ENCODE results near the gene KRTAP2-2.
"Not testable (repeated sequence)": the region's sequence is repeated elsewhere in the genome, so short reads cannot be mapped to it uniquely, and the experiment has no call there.

KRTAP2-2 gene

GRCh38 chr17:41052566-41052965 is 2.5 kb downstream of the KRTAP2-2 start:
- no peak for DNase-seq (ENCODE audit: low read depth, low spot score)
- H3K36me3 ChIP-seq (ENCODE audit: insufficient read depth, insufficient read length, low read length), result no peaks in the 10 kb centered on the region
- H3K4me1 ChIP-seq (ENCODE audit: insufficient read depth, insufficient read length), result no peaks in the 10 kb centered on the region
- no peak overlapping the region for H3K9ac ChIP-seq (ENCODE audit: insufficient read length, low read depth)
- no peaks in the 10 kb centered on the region for H3K9me3 ChIP-seq (ENCODE audit: insufficient read depth, low read length)
- H3K4me3 ChIP-seq (ENCODE audit: insufficient read length, low read depth), result no peak overlapping the region
- TF ChIP-seq SUZ12 (IDR thresholded peaks at IDR 0.05; ENCODE audit: extremely low read depth, insufficient read depth, insufficient read length), result no peak
- no peak for TF ChIP-seq ZNF274 (IDR thresholded peaks at IDR 0.05; ENCODE audit: low read depth, low read length)
- no peak for TF ChIP-seq YY1 (IDR thresholded peaks at IDR 0.05; ENCODE audit: insufficient read depth, insufficient read length)
- H3K27me3 ChIP-seq (ENCODE audit: insufficient read depth, insufficient read length), result no peaks in the 10 kb centered on the region

GRCh38 chr17:41049110-41049509 is 5.9 kb downstream of the KRTAP2-2 start:
- TF ChIP-seq YY1 (IDR thresholded peaks at IDR 0.05; ENCODE audit: insufficient read depth, insufficient read length) (no peak), ZNF274 (IDR thresholded peaks at IDR 0.05; ENCODE audit: low read depth, low read length) (no peak), SUZ12 (IDR thresholded peaks at IDR 0.05; ENCODE audit: extremely low read depth, insufficient read depth, insufficient read length) (no peak)
- no peaks in the 10 kb centered on the region for H3K9me3 ChIP-seq (ENCODE audit: insufficient read depth, low read length)
- no peak overlapping the region for H3K9ac ChIP-seq (ENCODE audit: insufficient read length, low read depth)
- no peak for DNase-seq (ENCODE audit: low read depth, low spot score)
- H3K4me1 ChIP-seq (ENCODE audit: insufficient read depth, insufficient read length), result no peaks in the 10 kb centered on the region
- no peaks in the 10 kb centered on the region for H3K27me3 ChIP-seq (ENCODE audit: insufficient read depth, insufficient read length)
- no peaks in the 10 kb centered on the region for H3K36me3 ChIP-seq (ENCODE audit: insufficient read depth, insufficient read length, low read length)
- H3K4me3 ChIP-seq (ENCODE audit: insufficient read length, low read depth), result no peak overlapping the region

DNA sequence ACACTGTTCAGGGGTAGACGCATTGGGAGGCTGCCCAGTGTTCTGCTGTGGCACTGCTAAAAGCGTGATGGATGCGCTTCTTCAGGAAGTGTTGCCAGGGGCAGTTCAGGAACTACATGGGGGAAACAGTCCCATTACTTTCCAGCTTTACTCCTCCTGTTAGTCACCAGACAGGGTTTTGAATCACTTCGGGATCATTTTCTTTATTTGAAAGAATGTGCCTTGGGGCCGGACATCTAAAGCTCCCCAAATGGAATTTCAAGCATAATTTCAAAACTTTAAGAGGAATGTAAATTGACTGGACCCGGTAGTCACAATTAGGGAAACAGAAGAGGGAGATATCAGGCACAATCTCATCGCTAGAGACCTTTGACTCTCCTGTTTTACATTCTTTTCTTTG is 6.6 kb downstream of the KRTAP2-2 start:
- no peak for TF ChIP-seq SUZ12 (IDR thresholded peaks at IDR 0.05; ENCODE audit: extremely low read depth, insufficient read depth, insufficient read length)
- DNase-seq (ENCODE audit: low read depth, low spot score), result no peak
- Histone ChIP-seq H3K9me3 (ENCODE audit: insufficient read depth, low read length) (peaks cover under 1% of the 10 kb centered on the region; the same call in 1 of the 2 replicates), H3K27me3 (ENCODE audit: insufficient read depth, insufficient read length) (no peaks in the 10 kb centered on the region), H3K9ac (ENCODE audit: insufficient read length, low read depth) (no peak overlapping the region), H3K4me3 (ENCODE audit: insufficient read length, low read depth) (no peak overlapping the region), H3K36me3 (ENCODE audit: insufficient read depth, insufficient read length, low read length) (no peaks in the 10 kb centered on the region), H3K4me1 (ENCODE audit: insufficient read depth, insufficient read length) (no peaks in the 10 kb centered on the region)

- H3K9me3 ChIP-seq (ENCODE audit: insufficient read depth, low read length); DNase-seq (ENCODE audit: low read depth, low spot score); H3K36me3 ChIP-seq (ENCODE audit: insufficient read depth, insufficient read length, low read length); H3K4me1 ChIP-seq (ENCODE audit: insufficient read depth, insufficient read length); H3K4me3 ChIP-seq (ENCODE audit: insufficient read length, low read depth); H3K9ac ChIP-seq (ENCODE audit: insufficient read length, low read depth); H3K27me3 ChIP-seq (ENCODE audit: insufficient read depth, insufficient read length): not testable (repeated sequence)
Observed at GRCh38 chr17:41046735-41047465, 8.1 kb downstream of the KRTAP2-2 start, which contains the start of gene KRTAP2-1. Gene KRTAP2-1 (minus strand): TSS chr17:41047316. CDS start chr17:41047267, 49 bp downstream.

GRCh38 chr17:41042953-41043352 is 12.1 kb downstream of the KRTAP2-2 start:
- H3K9me3 ChIP-seq (ENCODE audit: insufficient read depth, low read length), result peaks cover 8% of the 10 kb centered on the region
- H3K4me3 ChIP-seq (ENCODE audit: insufficient read length, low read depth), result no peak overlapping the region
- H3K36me3 ChIP-seq (ENCODE audit: insufficient read depth, insufficient read length, low read length), result no peaks in the 10 kb centered on the region
- no peak for DNase-seq (ENCODE audit: low read depth, low spot score)
- no peaks in the 10 kb centered on the region for H3K27me3 ChIP-seq (ENCODE audit: insufficient read depth, insufficient read length)
- TF ChIP-seq YY1 (IDR thresholded peaks at IDR 0.05; ENCODE audit: insufficient read depth, insufficient read length) (no peak), ZNF274 (IDR thresholded peaks at IDR 0.05; ENCODE audit: low read depth, low read length) (no peak), SUZ12 (IDR thresholded peaks at IDR 0.05; ENCODE audit: extremely low read depth, insufficient read depth, insufficient read length) (no peak)
- H3K9ac ChIP-seq (ENCODE audit: insufficient read length, low read depth), result no peak overlapping the region
- no peaks in the 10 kb centered on the region for H3K4me1 ChIP-seq (ENCODE audit: insufficient read depth, insufficient read length)

DNA sequence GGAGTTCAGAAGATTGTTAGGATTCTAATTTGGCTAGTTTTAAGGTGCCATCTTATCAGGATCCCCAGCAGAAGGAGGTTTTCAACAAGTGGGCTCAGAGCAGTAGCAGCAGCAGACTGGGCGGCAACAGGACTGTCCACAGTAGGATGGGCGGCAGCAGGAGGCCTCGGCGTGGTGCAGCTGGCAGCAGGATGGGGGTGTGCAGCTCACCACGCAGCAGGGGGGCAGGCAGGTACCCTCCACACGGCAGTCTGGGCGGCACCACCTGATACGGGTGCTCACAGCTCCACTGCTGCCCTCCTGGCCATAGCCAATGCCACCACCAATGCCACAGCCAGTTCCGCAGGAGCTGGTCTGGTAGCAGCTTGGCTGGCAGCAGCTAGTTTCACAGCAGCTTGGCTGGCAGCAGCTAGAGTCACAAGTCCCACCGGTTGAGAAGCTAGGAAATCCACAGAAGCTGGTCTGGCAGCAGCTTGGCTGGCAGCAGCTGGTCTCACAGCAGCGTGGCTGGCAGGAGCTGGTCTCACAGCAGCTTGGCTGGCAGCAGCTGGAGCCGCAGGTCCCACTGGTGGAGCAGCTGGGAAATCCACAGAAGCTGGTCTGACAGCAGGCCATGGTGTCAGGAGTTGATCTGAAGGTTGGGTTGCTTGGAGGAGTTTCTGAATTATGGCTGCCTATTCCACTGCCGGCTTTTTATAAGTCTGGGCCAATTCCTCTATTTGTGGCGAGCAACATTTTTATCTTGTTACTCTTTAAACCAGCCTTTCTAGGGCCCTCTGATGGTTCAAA is 14.1 kb downstream of the KRTAP2-2 start, which contains the start of gene KRTAP1-1:
TSS of gene KRTAP1-1 (minus strand) at position 668 of the 789 bp plus-strand sequence. CDS start at position 615, 53 bp downstream.
- not testable (repeated sequence) for H3K36me3 ChIP-seq (ENCODE audit: insufficient read depth, insufficient read length, low read length); DNase-seq (ENCODE audit: low read depth, low spot score); H3K9ac ChIP-seq (ENCODE audit: insufficient read length, low read depth); H3K9me3 ChIP-seq (ENCODE audit: insufficient read depth, low read length); H3K4me3 ChIP-seq (ENCODE audit: insufficient read length, low read depth); H3K4me1 ChIP-seq (ENCODE audit: insufficient read depth, insufficient read length); H3K27me3 ChIP-seq (ENCODE audit: insufficient read depth, insufficient read length)

DNA sequence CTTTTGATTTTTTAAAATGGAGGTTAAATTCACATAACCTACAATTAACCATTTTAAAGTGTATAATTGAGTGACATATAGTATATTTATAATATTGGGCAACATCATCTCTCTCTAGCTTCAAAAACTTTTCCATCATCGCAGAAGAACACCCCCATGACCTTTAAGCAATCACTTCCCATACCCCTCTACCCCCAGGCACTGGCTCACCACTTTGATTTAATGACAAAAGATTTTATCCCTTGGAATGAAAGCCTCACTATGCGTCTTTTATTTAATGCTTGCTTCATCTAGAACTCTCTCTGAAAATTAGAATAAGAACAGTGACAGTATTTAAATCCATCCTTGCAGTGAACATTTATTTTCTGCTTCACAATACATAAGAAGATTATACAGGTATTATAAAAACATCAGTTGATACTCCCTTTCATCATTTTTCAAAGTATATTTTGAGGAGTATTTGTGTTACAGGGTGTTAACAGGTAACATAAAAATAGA is 17.1 kb downstream of the KRTAP2-2 start:
- Histone ChIP-seq H3K9me3 (ENCODE audit: insufficient read depth, low read length) (peaks cover 2% of the 10 kb centered on the region), H3K9ac (ENCODE audit: insufficient read length, low read depth) (no peak overlapping the region), H3K27me3 (ENCODE audit: insufficient read depth, insufficient read length) (no peaks in the 10 kb centered on the region), H3K4me1 (ENCODE audit: insufficient read depth, insufficient read length) (no peaks in the 10 kb centered on the region), H3K36me3 (ENCODE audit: insufficient read depth, insufficient read length, low read length) (no peaks in the 10 kb centered on the region), H3K4me3 (ENCODE audit: insufficient read length, low read depth) (no peak overlapping the region)
- DNase-seq (ENCODE audit: low read depth, low spot score), result no peak
- TF ChIP-seq YY1 (IDR thresholded peaks at IDR 0.05; ENCODE audit: insufficient read depth, insufficient read length) (no peak), SUZ12 (IDR thresholded peaks at IDR 0.05; ENCODE audit: extremely low read depth, insufficient read depth, insufficient read length) (no peak), ZNF274 (IDR thresholded peaks at IDR 0.05; ENCODE audit: low read depth, low read length) (no peak)

DNA sequence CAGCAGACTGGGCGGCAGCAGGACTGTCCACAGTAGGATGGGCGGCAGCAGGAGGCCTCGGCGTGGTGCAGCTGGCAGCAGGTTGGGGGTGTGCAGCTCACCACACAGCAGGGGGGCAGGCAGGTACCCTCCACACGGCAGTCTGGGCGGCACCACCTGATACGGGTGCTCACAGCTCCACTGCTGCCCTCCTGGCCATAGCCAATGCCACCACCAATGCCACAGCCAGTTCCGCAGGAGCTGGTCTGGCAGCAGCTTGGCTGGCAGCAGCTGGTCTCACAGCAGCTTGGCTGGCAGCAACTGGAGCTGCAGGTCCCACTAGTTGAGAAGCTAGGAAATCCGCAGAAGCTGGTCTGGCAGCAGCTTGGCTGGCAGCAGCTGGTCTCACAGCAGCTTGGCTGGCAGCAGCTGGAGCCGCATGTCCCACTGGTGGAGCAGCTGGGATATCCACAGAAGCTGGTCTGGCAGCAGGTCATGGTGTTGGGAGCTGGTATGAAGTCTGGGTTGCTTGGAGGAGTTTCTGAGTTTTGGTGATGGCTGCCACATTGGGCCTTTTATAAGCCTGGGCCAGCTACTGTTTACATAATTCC is 20.6 kb downstream of the KRTAP2-2 start, which contains the start of gene KRTAP1-3:
TSS of gene KRTAP1-3 (minus strand) at position 529 of the 590 bp plus-strand sequence. CDS start at position 476, 53 bp downstream.
- H3K4me1 ChIP-seq (ENCODE audit: insufficient read depth, insufficient read length); H3K4me3 ChIP-seq (ENCODE audit: insufficient read length, low read depth); H3K27me3 ChIP-seq (ENCODE audit: insufficient read depth, insufficient read length); H3K36me3 ChIP-seq (ENCODE audit: insufficient read depth, insufficient read length, low read length); H3K9me3 ChIP-seq (ENCODE audit: insufficient read depth, low read length); H3K9ac ChIP-seq (ENCODE audit: insufficient read length, low read depth); DNase-seq (ENCODE audit: low read depth, low spot score): not testable (repeated sequence)

All from NT2/D1 (cell line).